HG03571 (cell line): ENCODE results near the gene DELE1.

Experiments used
- ATAC-seq: cut with Tn5 transposase; IDR thresholded peaks from one replicate; pipeline ENCODE4 v1.9.1; 2021; ENCODE audit not compliant: unreplicated experiment

The DELE1 gene

GRCh38 chr5:141954194-141954593, 30.5 kb downstream of the DELE1 start:
- no peak for ATAC-seq

GRCh38 chr5:141957367-141957996, 33.8 kb downstream of the DELE1 start:
- ATAC-seq, result no peak

GRCh38 chr5:141958113-141958512, 34.4 kb downstream of the DELE1 start, which contains the start of gene PCDH12:
TSS of gene PCDH12 (minus strand) at chr5:141958202. CDS start at chr5:141957851, 351 bp downstream.
- ATAC-seq, result no peak

GRCh38 chr5:141958546-141959172, 35.0 kb downstream of the DELE1 start:
- no peak for ATAC-seq

- no peak for ATAC-seq
These were observed 36.3 kb downstream of the DELE1 start for GRCh38 chr5:141960018-141960417.

GRCh38 chr5:141960449-141961323, 37.0 kb downstream of the DELE1 start:
- peak; percentile 90 for ATAC-seq

- no peak for ATAC-seq
These were observed 37.8 kb downstream of the DELE1 start for GRCh38 chr5:141961466-141961865.

- no peak for ATAC-seq
These were observed 40.0 kb downstream of the DELE1 start for GRCh38 chr5:141963701-141964100.

- no peak for ATAC-seq
These were observed 41.4 kb downstream of the DELE1 start for GRCh38 chr5:141965071-141965470.

GRCh38 chr5:141966275-141966962, 42.7 kb downstream of the DELE1 start:
- ATAC-seq, result no peak

- ATAC-seq, result no peak
These were observed 43.3 kb downstream of the DELE1 start for GRCh38 chr5:141966963-141967333.

- peak; percentile 92 for ATAC-seq
These were observed 45.4 kb downstream of the DELE1 start, which contains the start of gene RNF14 for GRCh38 chr5:141968914-141969608. TSS of gene RNF14 (plus strand) at chr5:141969105. CDS start at chr5:141973589, 4,484 bp downstream.

- peak; percentile 42 for ATAC-seq
These were observed 46.4 kb downstream of the DELE1 start for GRCh38 chr5:141969783-141970771.

- no peak for ATAC-seq
These were observed 50.4 kb downstream of the DELE1 start for GRCh38 chr5:141973871-141974595.

- no peak for ATAC-seq
These were observed 52.5 kb downstream of the DELE1 start for GRCh38 chr5:141976176-141976575.

GRCh38 chr5:141978389-141978788, 54.7 kb downstream of the DELE1 start:
- ATAC-seq, result no peak

GRCh38 chr5:141982626-141983025, 59.0 kb downstream of the DELE1 start:
- no peak for ATAC-seq

- ATAC-seq, result no peak
These were observed 62.4 kb downstream of the DELE1 start for GRCh38 chr5:141986072-141986471.

GRCh38 chr5:141989720-141990119, 66.0 kb downstream of the DELE1 start:
- ATAC-seq, result no peak
